Adrenal gland (tissue), 5 donors: ENCODE results near the gene PHIP.

Source experiments
- POLR2A ChIP-seq, 2 donors: fragments of 450-650 bp; IDR thresholded peaks; one replicate each; pipeline ENCODE4 v1.6.1; 2017; ENCODE audit warnings: antibody characterized with exemption in 2 of 2, mild to moderate bottlenecking in 2 of 2, moderate library complexity in 1 of 2
- TF ChIP-seq, protein P1 (sequence below), 6 experiments: fragments of 450-650 bp in 4 of 6; fragments of 200-600 bp in 2 of 6; sonication (generic) in 1 of 6; IDR thresholded peaks; 1 replicate in 5 of 6; 2 replicates in 1 of 6; pipeline versions ENCODE4 v1.5.1 to v1.8.0; 2016 to 2021; ENCODE audit warnings: antibody characterized with exemption in 6 of 6, mild to moderate bottlenecking in 2 of 6, moderate library complexity in 1 of 6
- donor health status: DM: no; HTN: no; CAD: no.

DNA sequence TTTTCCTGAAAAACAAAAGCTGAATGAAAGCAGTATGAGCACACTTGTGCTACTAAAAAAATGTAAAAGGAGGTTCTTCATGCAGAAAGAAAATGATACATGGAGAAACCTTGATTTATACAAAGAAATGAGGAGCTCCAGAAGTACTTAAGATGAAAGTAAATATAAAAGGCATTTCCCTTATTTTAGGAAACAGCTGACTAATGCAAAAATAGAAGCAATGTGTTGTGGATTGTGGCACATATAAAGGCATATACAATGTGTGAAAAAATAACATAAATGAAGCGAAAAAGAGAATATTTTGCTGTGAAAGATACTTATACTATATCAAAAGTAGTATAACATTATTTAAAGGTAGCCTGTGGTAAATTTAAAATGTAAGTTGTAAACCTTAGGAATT is 41.2 kb upstream of the PHIP start:
- no peak for TF ChIP-seq POLR2A (IDR thresholded peaks at IDR 0.05)
- TF ChIP-seq, protein P1, sequence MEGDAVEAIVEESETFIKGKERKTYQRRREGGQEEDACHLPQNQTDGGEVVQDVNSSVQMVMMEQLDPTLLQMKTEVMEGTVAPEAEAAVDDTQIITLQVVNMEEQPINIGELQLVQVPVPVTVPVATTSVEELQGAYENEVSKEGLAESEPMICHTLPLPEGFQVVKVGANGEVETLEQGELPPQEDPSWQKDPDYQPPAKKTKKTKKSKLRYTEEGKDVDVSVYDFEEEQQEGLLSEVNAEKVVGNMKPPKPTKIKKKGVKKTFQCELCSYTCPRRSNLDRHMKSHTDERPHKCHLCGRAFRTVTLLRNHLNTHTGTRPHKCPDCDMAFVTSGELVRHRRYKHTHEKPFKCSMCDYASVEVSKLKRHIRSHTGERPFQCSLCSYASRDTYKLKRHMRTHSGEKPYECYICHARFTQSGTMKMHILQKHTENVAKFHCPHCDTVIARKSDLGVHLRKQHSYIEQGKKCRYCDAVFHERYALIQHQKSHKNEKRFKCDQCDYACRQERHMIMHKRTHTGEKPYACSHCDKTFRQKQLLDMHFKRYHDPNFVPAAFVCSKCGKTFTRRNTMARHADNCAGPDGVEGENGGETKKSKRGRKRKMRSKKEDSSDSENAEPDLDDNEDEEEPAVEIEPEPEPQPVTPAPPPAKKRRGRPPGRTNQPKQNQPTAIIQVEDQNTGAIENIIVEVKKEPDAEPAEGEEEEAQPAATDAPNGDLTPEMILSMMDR (IDR thresholded peaks at IDR 0.05) = no peak
